K562 (cell line): Measurements from ENCODE around the gene TRAP1. TPM values are rescaled to one million over a fixed set of nuclear protein-coding genes. Genes with fewer than 3 reads are reported as not detected.

Source experiments
- ATAC-seq: fragments of 200-7000 bp; cut with Tn5 transposase; 3 replicates; pipeline ENCODE4 v1.9.1; 2020; ENCODE audit warnings: moderate library complexity
- BruUV-seq: library from RNA; stranded (reverse); fragments of 400-500 nt; replicated peaks from 2 replicates; lab custom pipeline; 2021; lab: Mats Ljungman, UMichigan
- CTCF ChIA-PET: fragments of 300-600 bp; formaldehyde crosslinking; extraction: SDS; loops from one replicate; lab custom pipeline; 2021; ENCODE audit warnings: low intra/inter-chr PET ratio; lab: Yijun Ruan, JAX
- POLR2A ChIA-PET: fragments of 300-600, 350-650 bp; sonication (Branson Sonifier 250); formaldehyde crosslinking; extraction: SDS; loops from one replicate; lab custom pipeline; 2021; ENCODE audit warnings: antibody characterized with exemption, inconsistent platforms; lab: Yijun Ruan, JAX
- DNase-seq, 4 experiments: peaks; one replicate each; pipeline versions ENCODE4 v3.0.0 to v3.0.0-alpha.2; 2011 to 2018; ENCODE audit warnings: low spot score in 3 of 4, mixed read lengths in 3 of 4; ENCODE audit errors: extremely low read depth in 1 of 4
- FAIRE-seq: peaks from 2 replicates; lab custom pipeline; 2011; peaks lifted over from hg19 to GRCh38; lab: Jason Lieb, UNC
- H2AFZ ChIP-seq: 2 replicates; pipeline ENCODE4 v1.6.0; 2011; ENCODE audit warnings: low read depth, low read length, control low read depth, inconsistent platforms
- H3K27ac ChIP-seq: fragments of 200-600 bp; 3 replicates; pipeline ENCODE4 v1.8.0; 2011; ENCODE audit warnings: low read depth, mild to moderate bottlenecking, control low read depth, inconsistent platforms, low read length, moderate library complexity, mixed read lengths; ENCODE audit errors: extremely low read depth
- H3K27me3 ChIP-seq, 2 experiments: fragments of 300-600 bp in 1 of 2; 2 replicates in 1 of 2; 3 replicates in 1 of 2; pipeline versions ENCODE4 v1.6.0 to v1.8.0; 2011; ENCODE audit warnings: inconsistent platforms in 2 of 2, low read length in 2 of 2, mild to moderate bottlenecking in 1 of 2, mixed read lengths in 1 of 2, moderate library complexity in 1 of 2; ENCODE audit not compliant: control insufficient read depth in 2 of 2, insufficient read depth in 2 of 2
- H3K36me3 ChIP-seq: fragments of 300-600 bp; 3 replicates; pipeline ENCODE4 v1.8.0; 2011; ENCODE audit warnings: mild to moderate bottlenecking, low read length, inconsistent platforms; ENCODE audit not compliant: control insufficient read depth, insufficient read depth
- H3K4me1 ChIP-seq, 2 experiments: fragments of 200-600 bp in 1 of 2; replicated peaks in 1 of 2; 2 replicates in 1 of 2; 3 replicates in 1 of 2; pipeline versions ENCODE4 v1.5.1 to v1.8.0; 2011; ENCODE audit warnings: inconsistent platforms in 2 of 2, low read length in 2 of 2, mild to moderate bottlenecking in 1 of 2, mixed read lengths in 1 of 2, moderate library complexity in 1 of 2; ENCODE audit not compliant: control insufficient read depth in 2 of 2, insufficient read depth in 2 of 2
- H3K4me2 ChIP-seq: 2 replicates; pipeline ENCODE4 v1.6.1; 2011; ENCODE audit warnings: low read length, control low read depth, inconsistent platforms, mixed read lengths; ENCODE audit not compliant: insufficient read depth
- H3K4me3 ChIP-seq: fragments of 200-600 bp; sonication (generic), shearing (Covaris generic); 2 replicates; pipeline ENCODE4 v1.5.1; 2016; ENCODE audit warnings: control low read depth, inconsistent platforms
- H3K79me2 ChIP-seq: fragments of 200-600 bp; 3 replicates; pipeline ENCODE4 v1.8.0; 2011; ENCODE audit warnings: low read length, inconsistent platforms; ENCODE audit not compliant: control insufficient read depth, insufficient read depth
- H3K9ac ChIP-seq, 2 experiments: 2 replicates each; pipeline versions ENCODE4 v1.6.0 to v1.6.1; 2011; ENCODE audit warnings: low read depth in 2 of 2, low read length in 2 of 2, control low read depth in 1 of 2, inconsistent platforms in 1 of 2, mild to moderate bottlenecking in 1 of 2, mixed read lengths in 1 of 2; ENCODE audit not compliant: insufficient read depth in 1 of 2
- H3K9me1 ChIP-seq: one replicate; pipeline ENCODE4 v1.6.0; 2011; ENCODE audit warnings: inconsistent platforms, mild to moderate bottlenecking, low read length, moderate library complexity; ENCODE audit not compliant: control insufficient read depth, insufficient read depth
- H3K9me3 ChIP-seq: replicated peaks from 2 replicates; pipeline ENCODE4 v1.5.1; 2011; ENCODE audit warnings: low read depth, low read length, inconsistent platforms; ENCODE audit not compliant: control insufficient read depth, insufficient read depth
- H4K20me1 ChIP-seq: replicated peaks from 2 replicates; pipeline ENCODE4 v1.6.1; 2011; ENCODE audit warnings: low read length, inconsistent platforms, mixed read lengths; ENCODE audit not compliant: control insufficient read depth, insufficient read depth
- CBFA2T3 ChIP-seq: fragments of 450-650 bp; IDR thresholded peaks from 2 replicates; pipeline ENCODE4 v1.6.1; 2017
- NONO ChIP-seq, 2 experiments: fragments of 200-400 bp in 1 of 2; fragments of 450-650 bp in 1 of 2; formaldehyde crosslinking in 1 of 2; IDR thresholded peaks; 2 replicates each; pipeline ENCODE4 v1.6.1; 2017; ENCODE audit warnings: low read depth in 2 of 2, mild to moderate bottlenecking in 2 of 2, moderate library complexity in 2 of 2, low read length in 1 of 2
- SIRT6 ChIP-seq: IDR thresholded peaks from one replicate; pipeline ENCODE4 v1.6.1; 2012; ENCODE audit warnings: low read depth, mild to moderate bottlenecking, control low read depth, inconsistent platforms, low read length, moderate library complexity
- SRF ChIP-seq, 2 experiments: fragments of 250-450, 450-650 bp in 1 of 2; sonication (Bioruptor Pico) in 1 of 2; sonication (generic) in 1 of 2; formaldehyde crosslinking; IDR thresholded peaks; 2 replicates each; pipeline versions ENCODE4 v1.5.0 to v1.5.1; 2020 to 2022; ENCODE audit warnings: mild to moderate bottlenecking in 1 of 2, missing genetic modification reagents in 1 of 2
- TARDBP ChIP-seq: fragments of 450-650 bp; IDR thresholded peaks from 2 replicates; pipeline ENCODE4 v1.6.1; 2016
- U2AF1 ChIP-seq: fragments of 200-400 bp; formaldehyde crosslinking; optimal IDR thresholded peaks from 2 replicates; pipeline ENCODE3; 2017; ENCODE audit warnings: mild to moderate bottlenecking, low read depth, low read length, moderate library complexity
- ZNF280A ChIP-seq: fragments of 450-650 bp; IDR thresholded peaks from 2 replicates; pipeline ENCODE4 v1.6.1; 2018; ENCODE audit warnings: mild to moderate bottlenecking, low read depth; ENCODE audit not compliant: partially characterized antibody
- ZNF586 ChIP-seq: fragments of 450-650 bp; formaldehyde crosslinking; conservative IDR thresholded peaks from 2 replicates; pipeline ENCODE4 v1.4.0; 2020; ENCODE audit warnings: mild to moderate bottlenecking, moderate library complexity
- WGBS: fragments of 100-300 bp; shearing (Covaris generic); methylation state at CpG from one replicate; pipeline ENCODE4 v1.1.6; 2016; ENCODE audit warnings: low coverage, mixed read lengths; ENCODE audit not compliant: insufficient coverage; ENCODE audit errors: missing lambda C conversion rate; 5-methylcytosine and 5-hydroxymethylcytosine counted together
- in situ Hi-C: fragments of 300-500 bp; cut with MboI; formaldehyde crosslinking; loops from 4 replicates; pipeline ENCODE4 v1.15.0; 2018; ENCODE audit warnings: inconsistent platforms, mixed read lengths
- intact Hi-C: fragments of 100-400 bp; cut with micrococcal nuclease; formaldehyde crosslinking; loops from 2 replicates; pipeline ENCODE4 v1.14.2; 2022
- polyA plus RNA-seq, 8 experiments: library from polyadenylated mRNA; depleted of rRNA in 4 of 8; stranded (reverse) in 5 of 8; unstranded in 3 of 8; fragments of >200 nt; fragmentation: Nextera tagmentation in 2 of 8; fragmentation: Illumina TruSeq in 1 of 8; extraction: Ambion mirVana in 2 of 8; extraction: Trizol in 1 of 8; gene quantifications; 2 replicates each; pipeline versions ENCODE4 v1.2.1 to v1.2.3, GENCODE V29; 2011 to 2014; ENCODE audit warnings: inconsistent platforms in 1 of 8, missing spikeins in 1 of 8
- total RNA-seq, 7 experiments: library from RNA; depleted of rRNA in 6 of 7; stranded (reverse); fragments of >200 nt in 6 of 7; fragmentation: Illumina TruSeq in 2 of 7; extraction: Trizol in 2 of 7; gene quantifications; 2 replicates each; pipeline versions ENCODE4 v1.2.1 to v1.2.3, GENCODE V29; 2011 to 2021; ENCODE audit warnings: low replicate concordance in 1 of 7
- TF ChIP-seq, protein P1 (sequence below): sonication (generic); formaldehyde crosslinking; IDR thresholded peaks from 2 replicates; pipeline ENCODE4 v1.8.0; 2022; ENCODE audit warnings: missing genetic modification reagents, mild to moderate bottlenecking, borderline replicate concordance
- TF ChIP-seq, protein P2 (sequence below): IDR thresholded peaks from 2 replicates; pipeline ENCODE4 v1.6.1; 2016; ENCODE audit warnings: missing genetic modification characterization, missing compliant biosample characterization
- TF ChIP-seq, protein P3 (sequence below): fragments of 450-650 bp; IDR thresholded peaks from 2 replicates; pipeline ENCODE4 v1.6.1; 2017; ENCODE audit warnings: antibody characterized with exemption, mild to moderate bottlenecking

The TRAP1 gene
- total and polyA plus RNA-seq, 9 of the 15 experiments (the other 6 are each of a cell fraction or from before 2014, with no cell fraction given) = 19.1 to 436 (median 301) TPM

GRCh38 chr16:3654249-3654991 lies 62.9 kb downstream of the TRAP1 start, which contains the start of gene DNASE1:
Gene DNASE1, plus strand, starts transcription at chr16:3654691. Its CDS starts 683 bp downstream, at chr16:3655374.
- ChIA-PET POLR2A (interaction anchor here (0.6 to 2.6 kb wide), 3 partner anchors 11 to 466 kb away, joined by 3 to 10 read pairs (median 4); no protein-coding TSS in a partner anchor), CTCF (no interaction called here)
- Histone ChIP-seq H3K4me1 (peaks cover 6 to 28% of the 10 kb centered on the region in 2 experiments; a peak in 4 of 5 replicates), H3K4me2 (0 out of 2 replicates have a peak within 1 kb of the TSS, but pooled peaks have one; percentile 3), H4K20me1 (no peaks in the 10 kb centered on the region), H3K9me1 (no peaks in the 10 kb centered on the region), H3K9ac (peak within 1 kb of the TSS in 1 of 2 experiments; percentile 71; a peak in 2 of 4 replicates), H3K9me3 (no peaks in the 10 kb centered on the region), H3K4me3 (no peak within 1 kb of the TSS), H3K79me2 (no peaks in the 10 kb centered on the region), H3K36me3 (peaks cover 70% of the 10 kb centered on the region), H3K27me3 (no peaks in the 10 kb centered on the region), H3K27ac (peak within 1 kb of the TSS; percentile 67), H2AFZ (no peak within 1 kb of the TSS)
- in situ Hi-C loops (no loop called here), intact Hi-C loops (no loop called here)
- DNase-seq = peak; percentile 76 to 90 (median 82)
- BruUV-seq = no TSS peak
- peak; percentile 89 for FAIRE-seq
- WGBS = 34% methylated on average over 13 of the region's 14 CpGs
- ATAC-seq = peak; percentile 96
- no peak for TF ChIP-seq TARDBP
- no peak for TF ChIP-seq ZNF586 (CRISPR knock-in tag)
- TF ChIP-seq NONO (IDR thresholded peaks at IDR 0.05; ENCODE audit: low read depth in 2 of 2, low read length in 1 of 2) = no peak
- TF ChIP-seq, protein P1, sequence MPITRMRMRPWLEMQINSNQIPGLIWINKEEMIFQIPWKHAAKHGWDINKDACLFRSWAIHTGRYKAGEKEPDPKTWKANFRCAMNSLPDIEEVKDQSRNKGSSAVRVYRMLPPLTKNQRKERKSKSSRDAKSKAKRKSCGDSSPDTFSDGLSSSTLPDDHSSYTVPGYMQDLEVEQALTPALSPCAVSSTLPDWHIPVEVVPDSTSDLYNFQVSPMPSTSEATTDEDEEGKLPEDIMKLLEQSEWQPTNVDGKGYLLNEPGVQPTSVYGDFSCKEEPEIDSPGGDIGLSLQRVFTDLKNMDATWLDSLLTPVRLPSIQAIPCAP (CRISPR knock-in tag) = no peak
- TF ChIP-seq U2AF1 = no peak
- TF ChIP-seq CBFA2T3 = no peak
- TF ChIP-seq, protein P2, sequence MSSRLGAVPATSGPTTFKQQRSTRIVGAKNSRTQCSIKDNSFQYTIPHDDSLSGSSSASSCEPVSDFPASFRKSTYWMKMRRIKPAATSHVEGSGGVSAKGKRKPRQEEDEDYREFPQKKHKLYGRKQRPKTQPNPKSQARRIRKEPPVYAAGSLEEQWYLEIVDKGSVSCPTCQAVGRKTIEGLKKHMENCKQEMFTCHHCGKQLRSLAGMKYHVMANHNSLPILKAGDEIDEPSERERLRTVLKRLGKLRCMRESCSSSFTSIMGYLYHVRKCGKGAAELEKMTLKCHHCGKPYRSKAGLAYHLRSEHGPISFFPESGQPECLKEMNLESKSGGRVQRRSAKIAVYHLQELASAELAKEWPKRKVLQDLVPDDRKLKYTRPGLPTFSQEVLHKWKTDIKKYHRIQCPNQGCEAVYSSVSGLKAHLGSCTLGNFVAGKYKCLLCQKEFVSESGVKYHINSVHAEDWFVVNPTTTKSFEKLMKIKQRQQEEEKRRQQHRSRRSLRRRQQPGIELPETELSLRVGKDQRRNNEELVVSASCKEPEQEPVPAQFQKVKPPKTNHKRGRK (tag) = no peak
- TF ChIP-seq SRF (CRISPR knock-in tag; IDR thresholded peaks at IDR 0.05) = no peak
- TF ChIP-seq ZNF280A = no peak
- TF ChIP-seq, protein P3, sequence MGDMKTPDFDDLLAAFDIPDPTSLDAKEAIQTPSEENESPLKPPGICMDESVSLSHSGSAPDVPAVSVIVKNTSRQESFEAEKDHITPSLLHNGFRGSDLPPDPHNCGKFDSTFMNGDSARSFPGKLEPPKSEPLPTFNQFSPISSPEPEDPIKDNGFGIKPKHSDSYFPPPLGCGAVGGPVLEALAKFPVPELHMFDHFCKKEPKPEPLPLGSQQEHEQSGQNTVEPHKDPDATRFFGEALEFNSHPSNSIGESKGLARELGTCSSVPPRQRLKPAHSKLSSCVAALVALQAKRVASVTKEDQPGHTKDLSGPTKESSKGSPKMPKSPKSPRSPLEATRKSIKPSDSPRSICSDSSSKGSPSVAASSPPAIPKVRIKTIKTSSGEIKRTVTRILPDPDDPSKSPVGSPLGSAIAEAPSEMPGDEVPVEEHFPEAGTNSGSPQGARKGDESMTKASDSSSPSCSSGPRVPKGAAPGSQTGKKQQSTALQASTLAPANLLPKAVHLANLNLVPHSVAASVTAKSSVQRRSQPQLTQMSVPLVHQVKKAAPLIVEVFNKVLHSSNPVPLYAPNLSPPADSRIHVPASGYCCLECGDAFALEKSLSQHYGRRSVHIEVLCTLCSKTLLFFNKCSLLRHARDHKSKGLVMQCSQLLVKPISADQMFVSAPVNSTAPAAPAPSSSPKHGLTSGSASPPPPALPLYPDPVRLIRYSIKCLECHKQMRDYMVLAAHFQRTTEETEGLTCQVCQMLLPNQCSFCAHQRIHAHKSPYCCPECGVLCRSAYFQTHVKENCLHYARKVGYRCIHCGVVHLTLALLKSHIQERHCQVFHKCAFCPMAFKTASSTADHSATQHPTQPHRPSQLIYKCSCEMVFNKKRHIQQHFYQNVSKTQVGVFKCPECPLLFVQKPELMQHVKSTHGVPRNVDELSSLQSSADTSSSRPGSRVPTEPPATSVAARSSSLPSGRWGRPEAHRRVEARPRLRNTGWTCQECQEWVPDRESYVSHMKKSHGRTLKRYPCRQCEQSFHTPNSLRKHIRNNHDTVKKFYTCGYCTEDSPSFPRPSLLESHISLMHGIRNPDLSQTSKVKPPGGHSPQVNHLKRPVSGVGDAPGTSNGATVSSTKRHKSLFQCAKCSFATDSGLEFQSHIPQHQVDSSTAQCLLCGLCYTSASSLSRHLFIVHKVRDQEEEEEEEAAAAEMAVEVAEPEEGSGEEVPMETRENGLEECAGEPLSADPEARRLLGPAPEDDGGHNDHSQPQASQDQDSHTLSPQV = 0 out of 2 replicates have a peak, but pooled peaks have one; percentile 40
- no peak for TF ChIP-seq SIRT6
